GM12878 (cell line): Measurements from ENCODE around the gene CAMTA1.

Experiments used
- CBX5 ChIP-seq: sonication (generic); IDR thresholded peaks from 2 replicates; pipeline ENCODE4 v1.6.1; 2016; ENCODE audit warnings: low read depth, moderate library complexity, mild to moderate bottlenecking, inconsistent platforms
- CHD4 ChIP-seq: fragments of 200-600 bp; sonication (generic); IDR thresholded peaks from 2 replicates; pipeline ENCODE4 v1.6.1; 2016; ENCODE audit warnings: mild to moderate bottlenecking
- CREM ChIP-seq: IDR thresholded peaks from 2 replicates; pipeline ENCODE4 v1.6.1; 2014; ENCODE audit warnings: antibody characterized with exemption, low read depth
- CTCF ChIP-seq, 3 experiments: IDR thresholded peaks in 2 of 3; conservative IDR thresholded peaks in 1 of 3; 2 replicates each; pipeline ENCODE4 v1.5.1; 2011; ENCODE audit warnings: low read depth in 3 of 3, low read length in 3 of 3, mild to moderate bottlenecking in 3 of 3, control low read depth in 2 of 3, moderate library complexity in 2 of 3, inconsistent platforms in 1 of 3, mixed read lengths in 1 of 3; ENCODE audit not compliant: control insufficient read depth in 2 of 3, insufficient read depth in 1 of 3; ENCODE audit errors: extremely low read depth in 1 of 3
- KLF5 ChIP-seq: fragments of 450-650 bp; IDR thresholded peaks from 2 replicates; pipeline ENCODE4 v1.6.1; 2014; ENCODE audit warnings: mild to moderate bottlenecking; ENCODE audit not compliant: partially characterized antibody
- LARP7 ChIP-seq: fragments of 450-650 bp; IDR thresholded peaks from 2 replicates; pipeline ENCODE4 v1.6.1; 2017; ENCODE audit warnings: mild to moderate bottlenecking
- POLR2A ChIP-seq: IDR thresholded peaks from 2 replicates; pipeline ENCODE4 v1.6.1; 2011; ENCODE audit warnings: low read depth, mild to moderate bottlenecking, low read length
- POLR2AphosphoS5 ChIP-seq: IDR thresholded peaks from 2 replicates; pipeline ENCODE4 v1.6.1; 2011; ENCODE audit warnings: mild to moderate bottlenecking, low read length, inconsistent platforms
- RFX5 ChIP-seq: IDR thresholded peaks from 2 replicates; pipeline ENCODE4 v1.6.1; 2011; ENCODE audit warnings: low read depth, low read length, improper control_type of control experiment
- TAF1 ChIP-seq: IDR thresholded peaks from 2 replicates; pipeline ENCODE4 v1.6.1; 2011; ENCODE audit warnings: mild to moderate bottlenecking, low read depth, low read length, borderline replicate concordance
- ZNF217 ChIP-seq: fragments of 450-650 bp; IDR thresholded peaks from 2 replicates; pipeline ENCODE4 v1.6.1; 2017; ENCODE audit warnings: antibody characterized with exemption, mild to moderate bottlenecking
- ZSCAN29 ChIP-seq: fragments of 450-650 bp; IDR thresholded peaks from 2 replicates; pipeline ENCODE4 v1.6.1; 2017; ENCODE audit warnings: mild to moderate bottlenecking, moderate library complexity

GRCh38 chr1:6927626-6928025 is 142.4 kb downstream of the CAMTA1 start:
- TF ChIP-seq CTCF (IDR thresholded peaks at IDR 0.05 in 2 of 3, conservative IDR thresholded peaks at IDR 0.05 in 1 of 3; ENCODE audit: control insufficient read depth in 2 of 3, extremely low read depth in 1 of 3, insufficient read depth in 1 of 3, low read depth in 3 of 3, low read length in 3 of 3), result no peak
- TF ChIP-seq TAF1, result no peak
- no peak for TF ChIP-seq LARP7
- TF ChIP-seq CREM, result no peak
- no peak for TF ChIP-seq KLF5
- TF ChIP-seq POLR2A, result no peak
- TF ChIP-seq CBX5, result no peak
- TF ChIP-seq RFX5, result no peak
- TF ChIP-seq ZNF217, result no peak
- no peak for TF ChIP-seq POLR2AphosphoS5
- no peak for TF ChIP-seq CHD4
- TF ChIP-seq ZSCAN29, result no peak
